Medulla oblongata (tissue), 1 donor: Measurements from ENCODE around the gene TIMM44.
A peak's percentile ranks its signal among the peaks of the same experiment; 100 is the strongest.

Experiments
- DNase-seq: peaks from one replicate; pipeline ENCODE4 v3.0.0-alpha.2; 2015; ENCODE audit errors: extremely low spot score

The TIMM44 gene

DNA sequence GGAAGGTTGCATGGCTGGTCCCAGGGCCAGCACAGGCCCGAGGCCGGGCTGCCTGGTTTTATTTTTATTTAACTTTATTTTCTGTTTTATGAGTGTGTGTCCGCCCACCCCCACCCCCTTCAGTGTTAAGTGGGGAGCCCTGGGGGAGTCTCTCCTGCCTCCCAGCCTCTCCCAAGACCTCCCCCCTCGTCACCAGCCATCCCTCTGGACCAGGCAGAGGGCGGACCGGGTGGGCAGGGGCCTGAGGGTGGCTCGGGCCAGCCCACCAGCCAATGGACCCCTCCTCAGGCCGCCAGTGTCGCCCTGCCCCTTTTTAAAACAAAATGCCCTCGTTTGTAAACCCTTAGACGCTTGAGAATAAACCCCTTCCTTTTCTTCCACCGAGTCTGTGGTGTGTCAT lies 29.4 kb downstream of the TIMM44 start:
- DNase-seq = no peak

DNA sequence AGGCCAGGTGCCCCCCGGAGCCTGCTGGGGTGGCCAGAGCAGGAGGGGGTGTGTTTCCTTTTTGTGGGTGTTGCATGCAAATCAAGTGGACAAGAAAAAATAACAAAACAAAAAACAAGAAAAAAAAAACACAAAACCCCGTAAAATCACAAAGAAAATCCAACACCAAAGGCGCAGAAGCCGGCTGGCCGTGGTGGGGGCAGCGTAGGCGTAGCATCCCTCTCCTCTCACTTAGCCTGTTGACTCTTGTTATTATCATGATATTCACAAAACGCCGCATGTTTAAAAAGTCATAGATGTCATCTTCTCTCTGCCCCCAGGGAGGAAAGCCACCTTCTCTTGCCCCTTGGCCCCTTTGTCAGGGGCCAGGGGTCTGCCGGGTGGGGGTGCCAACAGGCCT lies 29.8 kb downstream of the TIMM44 start:
- no peak for DNase-seq

DNA sequence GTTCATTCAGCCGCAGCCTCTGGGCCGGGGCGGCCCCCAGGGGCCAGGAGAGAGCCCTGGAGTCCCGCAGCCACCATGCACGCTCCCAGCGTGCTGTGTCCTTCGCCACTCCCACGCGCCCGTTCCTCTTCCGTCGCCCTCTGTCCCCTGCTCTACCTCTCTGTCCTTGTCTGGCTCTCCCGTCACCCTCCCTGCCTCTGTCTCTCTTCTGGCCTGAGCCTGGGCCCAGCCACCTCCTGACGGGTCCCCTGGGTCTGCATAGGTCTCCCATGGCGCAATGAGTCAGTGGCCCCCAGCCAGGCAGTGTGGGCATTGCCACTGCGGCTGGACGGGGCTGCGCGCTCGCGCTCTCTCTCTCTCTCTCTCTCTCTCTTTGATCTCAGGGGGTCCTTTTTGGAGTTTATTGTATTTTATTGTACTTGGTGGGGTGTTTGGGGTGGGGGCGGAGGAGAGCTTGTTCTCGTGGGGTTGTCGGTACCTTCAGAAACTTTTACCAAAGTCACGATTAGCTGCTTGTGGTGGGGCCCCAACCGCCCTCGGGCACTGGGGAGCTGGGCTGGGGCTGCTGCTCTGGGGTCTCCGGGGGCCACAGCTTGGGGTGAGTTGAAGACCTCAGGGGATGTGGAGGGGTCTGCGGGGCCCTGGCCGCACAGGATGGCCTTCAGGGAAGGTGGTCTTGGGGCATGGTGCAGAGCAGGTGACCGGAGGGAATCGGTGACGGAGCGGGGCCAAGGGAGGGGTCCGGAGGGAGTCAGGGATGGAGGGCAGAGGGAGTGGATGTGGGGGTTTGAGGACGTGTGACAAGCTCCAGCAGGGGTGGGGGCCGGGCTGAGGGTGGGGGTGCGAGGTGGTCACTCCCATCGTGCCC lies 30.5 kb downstream of the TIMM44 start:
- DNase-seq = no peak

DNA sequence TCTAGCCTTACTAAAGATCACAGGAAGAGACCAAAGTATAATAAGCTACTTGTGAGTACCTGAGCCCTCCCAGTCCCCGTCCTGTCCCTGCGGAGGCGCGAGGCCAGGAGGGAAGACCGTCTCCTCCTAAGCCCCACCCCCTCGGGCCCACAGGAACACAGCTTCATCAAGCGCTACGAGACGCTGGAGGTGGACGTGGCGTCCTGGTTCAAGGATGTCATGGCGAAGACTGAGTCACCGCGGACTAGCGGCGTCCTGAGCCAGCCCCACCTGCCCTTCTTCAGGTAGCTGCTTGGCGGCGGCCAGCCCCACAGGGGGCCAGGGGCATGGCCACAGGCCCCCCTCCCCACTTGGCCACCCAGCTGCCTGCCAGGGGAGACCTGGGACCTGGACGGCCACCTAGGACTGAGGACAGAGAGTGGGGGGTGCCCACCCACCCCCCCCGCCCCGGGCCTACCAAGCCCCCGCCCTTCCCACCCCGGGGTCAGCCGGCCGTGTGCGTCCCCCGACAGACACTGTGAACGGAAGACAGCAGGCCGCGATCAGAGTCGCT lies 31.2 kb downstream of the TIMM44 start:
- no peak for DNase-seq

- DNase-seq = no peak
Observed at GRCh38 chr19:7911508-7912143, 31.8 kb downstream of the TIMM44 start.

DNA sequence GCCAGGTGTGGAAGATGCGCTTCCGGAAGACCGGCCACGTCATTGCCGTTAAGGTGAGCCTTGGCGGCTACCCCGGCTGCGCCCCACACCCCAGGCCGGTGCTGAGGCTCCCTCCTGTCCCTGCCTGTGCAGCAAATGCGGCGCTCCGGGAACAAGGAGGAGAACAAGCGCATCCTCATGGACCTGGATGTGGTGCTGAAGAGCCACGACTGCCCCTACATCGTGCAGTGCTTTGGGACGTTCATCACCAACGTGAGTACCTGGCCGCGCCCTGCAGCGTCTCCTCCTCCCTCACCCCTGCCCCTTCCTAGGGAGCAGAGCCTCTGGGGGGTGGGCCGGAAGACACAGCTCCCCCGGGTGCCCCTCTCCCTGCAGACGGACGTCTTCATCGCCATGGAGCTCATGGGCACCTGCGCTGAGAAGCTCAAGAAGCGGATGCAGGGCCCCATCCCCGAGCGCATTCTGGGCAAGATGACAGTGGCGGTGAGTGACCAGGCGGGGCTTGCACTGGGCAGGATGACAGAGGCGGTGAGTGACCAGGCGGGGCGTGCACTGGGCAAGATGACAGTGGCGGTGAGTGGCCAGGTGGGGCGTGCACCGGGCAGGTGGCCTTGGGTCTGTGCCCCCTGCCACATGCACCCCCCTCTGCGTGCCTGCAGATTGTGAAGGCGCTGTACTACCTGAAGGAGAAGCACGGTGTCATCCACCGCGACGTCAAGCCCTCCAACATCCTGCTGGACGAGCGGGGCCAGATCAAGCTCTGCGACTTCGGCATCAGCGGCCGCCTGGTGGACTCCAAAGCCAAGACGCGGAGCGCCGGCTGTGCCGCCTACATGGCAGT lies 32.9 kb downstream of the TIMM44 start:
- no peak for DNase-seq

GRCh38 chr19:7909471-7910067 lies 33.9 kb downstream of the TIMM44 start:
- no peak for DNase-seq

- no peak for DNase-seq
Observed at GRCh38 chr19:7908742-7909461, 34.6 kb downstream of the TIMM44 start.

DNA sequence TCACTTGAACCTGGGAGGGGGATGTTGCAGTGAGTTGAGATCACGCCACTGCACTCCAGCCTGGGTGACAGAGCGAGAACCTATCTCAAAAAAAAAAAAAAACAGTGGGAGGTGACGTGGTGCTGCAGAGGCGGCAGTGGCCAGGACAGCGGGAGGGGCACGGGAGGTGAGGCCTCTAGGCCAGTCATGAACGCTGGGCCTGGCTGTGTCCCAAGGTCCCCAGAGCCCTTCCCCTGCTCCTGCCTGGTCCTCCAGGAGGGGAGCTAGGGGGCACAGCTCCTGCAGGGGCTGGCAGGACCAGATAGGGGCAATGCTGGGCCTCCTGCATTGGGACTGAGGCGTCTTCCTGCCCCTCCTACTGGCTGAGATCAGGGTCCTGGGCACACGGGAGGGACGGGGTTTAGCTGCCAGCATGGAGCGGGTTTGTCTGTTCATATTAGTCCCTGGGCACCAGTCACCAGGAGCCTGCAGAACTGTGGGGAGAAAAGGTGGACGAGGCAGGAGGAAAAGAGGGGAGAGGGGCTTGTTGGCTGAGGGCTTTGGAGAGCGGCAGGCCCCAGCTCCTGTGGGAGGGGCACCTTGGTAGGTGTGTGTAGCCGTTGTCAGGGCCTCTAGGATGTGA lies 35.3 kb downstream of the TIMM44 start:
- DNase-seq = no peak

DNA sequence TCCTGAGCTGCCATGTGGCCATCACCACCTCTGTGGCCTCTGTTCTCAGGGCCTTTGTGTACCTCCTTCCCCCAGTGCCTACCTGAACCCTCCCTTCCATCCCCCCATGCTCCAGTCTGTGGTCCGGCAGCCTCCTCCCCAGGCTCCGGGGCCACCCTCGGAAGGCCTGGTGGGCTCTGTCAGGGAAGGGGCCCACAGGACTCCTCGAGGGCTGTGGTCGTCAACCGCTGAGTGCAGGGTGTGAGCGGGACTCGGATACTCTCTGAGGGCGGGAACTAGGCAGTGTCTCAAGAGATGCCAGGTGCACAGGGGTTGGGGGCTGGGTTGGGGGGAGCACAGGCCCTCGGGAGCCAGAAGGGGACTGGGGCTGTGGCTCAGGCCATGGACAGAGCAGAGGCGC lies 35.9 kb downstream of the TIMM44 start:
- no peak for DNase-seq

DNA sequence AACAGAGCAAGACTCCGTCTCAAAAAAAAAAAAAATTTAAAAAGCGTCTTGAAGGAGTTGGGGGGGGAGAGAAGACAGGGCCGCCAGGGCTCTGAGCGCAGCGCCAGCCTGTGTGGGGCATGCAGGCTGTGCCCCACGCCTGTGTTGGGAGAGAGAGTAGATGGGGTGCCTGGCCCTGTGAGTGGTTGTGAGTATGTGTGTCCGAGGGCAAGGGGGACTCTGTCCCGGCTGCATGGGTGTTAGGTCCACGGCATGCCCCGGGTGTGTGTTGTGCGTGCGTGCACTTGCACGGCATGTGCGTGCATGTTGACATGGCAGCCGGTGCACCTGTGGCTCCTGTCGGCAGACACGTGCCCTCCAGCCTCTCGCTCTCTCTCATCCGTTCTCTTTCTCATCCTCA lies 36.3 kb downstream of the TIMM44 start:
- DNase-seq = no peak

- DNase-seq = no peak
Observed at GRCh38 chr19:7905859-7906258, 37.6 kb downstream of the TIMM44 start.

DNA sequence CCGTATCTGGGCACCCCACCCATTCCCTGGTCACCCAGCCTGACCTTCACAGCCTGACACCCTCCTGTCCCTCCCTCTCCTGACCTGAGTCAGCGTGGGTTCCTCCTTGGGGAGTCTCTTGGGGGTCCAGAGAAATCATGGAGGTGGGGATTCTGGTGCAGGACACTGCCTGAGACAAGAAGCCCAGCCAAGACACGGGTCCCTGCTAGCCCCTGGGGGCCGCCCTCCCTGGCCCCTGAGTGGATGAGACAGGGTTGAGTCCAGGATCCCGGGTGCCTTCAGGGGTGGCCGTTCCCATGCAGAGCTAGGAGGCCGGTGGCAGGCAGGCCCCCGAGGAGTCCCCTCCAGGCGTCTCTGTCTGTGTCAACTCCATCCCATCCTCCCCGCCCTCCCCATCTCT lies 38.2 kb downstream of the TIMM44 start:
- no peak for DNase-seq

- DNase-seq = peak; percentile 42
Observed at GRCh38 chr19:7904074-7905020, 39.1 kb downstream of the TIMM44 start.

GRCh38 chr19:7903244-7904073 lies 40.0 kb downstream of the TIMM44 start, which contains the start of gene MAP2K7:
MAP2K7 (plus strand) TSS chr19:7903877; CDS start chr19:7903945, 68 bp downstream.
- peak; percentile 99 for DNase-seq

GRCh38 chr19:7902796-7903243 lies 40.6 kb downstream of the TIMM44 start:
- no peak for DNase-seq

- DNase-seq = no peak
Observed at GRCh38 chr19:7901337-7901736, 42.1 kb downstream of the TIMM44 start.

DNA sequence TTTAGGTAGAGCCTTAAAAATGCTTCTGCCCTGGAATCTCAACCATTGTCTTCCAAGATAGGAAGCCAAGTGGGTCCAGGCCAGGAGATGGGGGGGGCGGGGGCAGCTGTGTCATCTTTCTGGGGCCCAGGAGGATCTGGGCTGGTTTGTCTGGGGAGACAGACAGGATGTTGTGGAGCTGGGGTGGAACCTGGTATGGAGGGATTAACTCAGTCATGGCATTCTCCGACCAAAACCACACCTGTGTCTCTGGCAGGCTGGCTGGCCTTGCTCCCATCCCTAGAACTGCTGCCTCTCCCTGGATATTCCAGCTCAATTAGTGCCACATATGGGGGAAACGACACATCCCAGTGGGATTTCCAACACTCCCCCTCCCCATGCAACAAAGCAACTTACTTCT lies 42.5 kb downstream of the TIMM44 start:
- no peak for DNase-seq
